ENCODE measurements around the gene PPP1R13B.
"Not testable (repeated sequence)": the region's sequence is repeated elsewhere in the genome, so short reads cannot be mapped to it uniquely, and the experiment has no call there.

PPP1R13B gene

DNA sequence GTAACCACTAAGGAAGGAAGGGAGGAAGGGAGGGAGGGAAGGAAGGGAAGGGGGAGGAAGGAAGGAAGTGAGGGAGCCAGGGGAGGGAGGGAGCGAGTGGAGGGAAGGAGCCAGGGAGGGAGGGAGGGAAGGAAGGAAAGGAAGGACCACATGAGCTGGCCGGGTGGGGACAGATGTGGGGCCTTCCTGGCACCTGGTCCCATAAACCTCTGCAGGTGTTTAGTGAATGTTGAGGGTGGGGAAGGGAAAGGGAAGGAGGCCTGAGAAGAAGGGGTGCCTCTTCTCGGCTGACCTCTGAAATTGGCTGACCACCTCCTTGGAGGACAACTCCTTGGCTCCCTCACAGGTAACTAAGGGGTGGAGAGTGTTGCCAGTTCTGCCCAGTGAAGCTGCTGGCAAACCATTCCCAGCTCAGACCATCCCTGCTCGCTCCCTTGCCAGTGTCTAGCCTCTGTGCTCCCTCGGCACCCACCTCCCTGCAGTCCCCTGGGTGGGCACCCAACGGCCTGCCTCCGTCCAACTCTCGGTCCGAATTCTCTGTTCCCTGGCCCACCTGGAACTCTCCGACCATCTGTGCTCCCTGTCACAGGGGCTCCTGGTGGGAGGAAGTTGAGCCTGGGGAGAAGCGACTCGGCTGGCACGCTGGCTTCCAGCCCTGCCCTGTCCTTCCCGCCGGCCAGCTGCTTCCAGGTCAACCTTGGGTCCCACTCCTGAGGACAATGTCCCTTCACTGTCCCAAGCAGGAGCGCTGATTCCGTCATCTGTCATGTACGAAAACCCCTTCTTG is 12.2 kb upstream of the PPP1R13B start:
- no peak for DNase-seq (ENCODE audit: low read depth in 1 of 2, low spot score in 1 of 2)

DNA sequence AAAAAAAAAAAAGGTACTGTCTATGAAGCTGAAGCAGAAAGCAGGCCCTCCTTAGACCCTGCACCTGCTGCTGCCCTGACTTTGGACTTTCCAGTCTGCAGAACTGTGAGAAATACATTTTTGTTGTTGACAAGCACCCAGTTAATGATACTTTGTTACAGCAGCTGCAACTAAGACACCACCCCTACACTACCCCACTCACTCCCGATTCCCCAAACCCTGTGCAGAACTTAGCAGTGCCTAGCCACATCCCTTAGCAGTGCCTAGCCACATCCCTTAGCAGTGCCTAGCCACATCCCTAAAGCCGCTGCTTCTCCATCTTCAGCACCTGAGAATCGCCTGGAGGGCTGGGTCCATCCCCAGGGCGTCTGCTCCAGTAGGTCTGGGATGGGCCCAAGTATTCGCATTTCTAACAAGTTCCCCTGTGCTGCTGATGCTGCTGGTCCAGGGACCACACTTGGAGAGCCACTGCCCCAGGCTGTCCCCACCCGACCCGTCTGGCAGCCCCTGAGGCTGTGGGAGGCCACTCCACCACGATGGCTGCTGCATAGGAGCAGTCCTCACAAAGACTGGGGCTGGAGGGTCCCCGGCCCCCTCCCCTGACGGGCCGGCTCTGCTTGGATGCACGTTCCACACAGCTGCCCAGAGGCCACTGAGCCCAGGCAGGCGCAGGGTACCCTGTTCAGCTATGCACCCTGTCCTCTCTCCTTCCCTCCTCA is 10.8 kb upstream of the PPP1R13B start:
- no peak for DNase-seq (ENCODE audit: low read depth in 1 of 2, low spot score in 1 of 2)

DNA sequence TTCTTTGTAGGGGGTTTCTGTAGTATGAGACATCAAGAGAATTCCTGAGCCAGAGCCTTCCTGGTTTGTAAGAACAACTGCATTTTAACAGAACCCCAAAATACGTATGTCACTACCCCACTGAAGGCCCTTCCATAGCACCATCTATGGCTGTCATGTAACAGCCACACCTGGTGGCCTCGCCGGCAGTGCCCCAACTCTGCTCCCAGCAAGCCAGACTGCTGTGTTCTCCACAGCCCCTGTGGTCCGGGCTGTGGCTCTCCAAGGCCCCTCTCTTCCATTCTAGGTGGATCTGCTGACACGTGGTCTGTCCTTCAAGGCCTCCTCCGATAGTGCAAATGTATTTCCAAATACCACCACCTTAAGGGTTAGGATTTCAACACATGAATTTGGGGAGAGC is 9.9 kb upstream of the PPP1R13B start:
- no peak for DNase-seq (ENCODE audit: low read depth in 1 of 2, low spot score in 1 of 2)

DNA sequence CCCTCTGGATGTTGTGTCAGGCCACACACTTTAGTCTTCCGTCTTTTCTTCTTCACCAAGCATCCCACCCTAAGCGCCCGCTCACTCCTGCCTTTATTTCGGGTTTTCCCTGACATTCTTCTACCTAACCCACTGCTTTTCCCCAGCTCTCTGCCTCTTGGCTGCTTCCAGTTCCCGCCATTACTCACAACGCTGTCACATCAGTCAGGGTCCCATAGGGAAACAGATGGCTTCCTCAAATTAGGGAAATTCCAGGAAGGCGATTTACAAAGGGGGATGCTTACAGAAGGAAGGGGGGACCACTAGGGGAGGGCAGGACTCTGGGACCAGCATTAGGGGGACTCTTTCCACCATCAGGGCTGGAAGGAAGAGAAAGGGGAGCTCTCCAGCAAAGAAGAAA is 9.2 kb upstream of the PPP1R13B start:
- DNase-seq (ENCODE audit: low read depth in 1 of 2, low spot score in 1 of 2): no peak

DNA sequence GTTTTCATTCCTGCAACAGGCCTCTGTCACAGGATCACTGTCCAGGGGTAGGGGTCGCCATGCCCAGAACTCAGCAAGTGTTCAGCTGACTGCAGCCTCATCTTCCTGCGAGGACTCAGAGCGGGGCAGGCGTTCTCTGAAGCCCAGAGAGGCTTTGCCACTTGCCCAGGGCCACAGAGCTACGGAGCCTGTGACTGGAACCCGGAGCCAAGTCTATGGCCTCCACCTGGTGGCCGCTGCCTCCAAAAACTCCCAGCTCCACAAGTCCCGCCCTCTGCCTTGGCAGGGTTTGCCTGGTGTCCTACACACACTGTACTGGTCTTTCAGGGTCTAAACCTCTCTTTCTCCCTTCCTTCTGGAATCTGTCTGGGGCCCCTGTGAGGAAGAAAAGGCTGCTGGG is 8.7 kb upstream of the PPP1R13B start:
- DNase-seq (ENCODE audit: low read depth in 1 of 2, low spot score in 1 of 2): no peak

DNA sequence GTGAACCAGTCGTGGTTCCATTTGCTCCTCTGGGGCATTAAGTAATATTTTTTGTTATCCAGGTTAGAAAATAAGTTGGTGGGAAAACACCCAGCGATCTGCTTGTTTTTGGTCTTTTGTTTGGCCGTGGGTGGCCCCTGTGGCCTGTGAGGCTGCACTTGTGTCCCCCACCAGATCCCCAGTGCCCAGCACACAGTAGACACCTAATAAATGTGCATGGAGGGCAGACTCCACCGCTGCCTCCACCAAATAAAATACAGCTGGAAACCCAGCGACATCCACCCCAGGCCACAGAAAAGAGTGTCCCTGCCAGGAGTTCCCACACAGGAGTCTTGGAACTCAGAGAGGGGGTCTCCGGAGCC is 8.3 kb upstream of the PPP1R13B start:
- no peak for DNase-seq (ENCODE audit: low read depth in 1 of 2, low spot score in 1 of 2)

DNA sequence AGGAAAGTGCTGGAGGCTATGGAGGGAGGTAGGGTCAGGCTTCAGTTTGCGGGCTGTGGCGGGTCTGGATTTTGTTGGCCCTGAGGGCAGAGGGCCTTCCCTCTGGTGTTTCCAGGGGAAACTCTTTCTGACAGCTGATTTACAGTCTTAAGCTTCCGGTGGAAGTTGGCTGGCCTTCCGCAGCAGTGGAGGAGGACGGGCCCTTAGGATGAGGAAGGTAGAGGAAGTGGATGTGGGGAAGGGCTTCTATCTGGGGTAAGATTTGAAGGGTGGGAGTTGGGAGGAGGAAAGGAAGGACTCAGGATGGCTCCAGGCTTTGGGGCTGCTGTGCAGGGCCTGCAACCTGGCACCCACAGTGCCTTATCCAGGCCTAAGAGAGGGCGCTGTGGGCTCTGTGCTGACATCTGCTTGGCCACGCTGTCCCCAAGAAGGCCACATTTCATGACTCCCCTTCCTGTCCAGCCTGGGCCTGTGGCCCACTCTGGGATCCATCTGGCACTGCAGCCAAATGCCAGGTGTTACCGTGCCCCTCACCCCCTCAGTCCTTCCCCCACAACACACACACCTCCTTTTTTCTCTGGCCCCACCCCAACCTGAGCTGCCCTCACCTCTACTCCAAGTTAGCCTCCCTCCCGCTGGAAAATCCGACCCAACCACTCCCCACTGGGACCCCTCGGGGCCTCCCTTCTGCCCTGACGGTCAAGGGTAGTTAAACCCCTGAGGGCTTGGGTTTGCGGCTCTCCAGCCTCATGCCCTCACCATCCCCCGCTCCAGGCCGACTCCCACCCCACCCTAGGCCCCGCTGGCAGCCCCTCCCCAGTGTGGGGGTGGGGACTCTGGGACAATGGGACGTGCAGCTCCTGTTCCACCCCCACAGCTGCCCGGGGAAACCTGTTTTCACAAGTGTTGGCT is 7.7 kb upstream of the PPP1R13B start:
- DNase-seq (ENCODE audit: low read depth in 1 of 2, low spot score in 1 of 2): no peak

DNA sequence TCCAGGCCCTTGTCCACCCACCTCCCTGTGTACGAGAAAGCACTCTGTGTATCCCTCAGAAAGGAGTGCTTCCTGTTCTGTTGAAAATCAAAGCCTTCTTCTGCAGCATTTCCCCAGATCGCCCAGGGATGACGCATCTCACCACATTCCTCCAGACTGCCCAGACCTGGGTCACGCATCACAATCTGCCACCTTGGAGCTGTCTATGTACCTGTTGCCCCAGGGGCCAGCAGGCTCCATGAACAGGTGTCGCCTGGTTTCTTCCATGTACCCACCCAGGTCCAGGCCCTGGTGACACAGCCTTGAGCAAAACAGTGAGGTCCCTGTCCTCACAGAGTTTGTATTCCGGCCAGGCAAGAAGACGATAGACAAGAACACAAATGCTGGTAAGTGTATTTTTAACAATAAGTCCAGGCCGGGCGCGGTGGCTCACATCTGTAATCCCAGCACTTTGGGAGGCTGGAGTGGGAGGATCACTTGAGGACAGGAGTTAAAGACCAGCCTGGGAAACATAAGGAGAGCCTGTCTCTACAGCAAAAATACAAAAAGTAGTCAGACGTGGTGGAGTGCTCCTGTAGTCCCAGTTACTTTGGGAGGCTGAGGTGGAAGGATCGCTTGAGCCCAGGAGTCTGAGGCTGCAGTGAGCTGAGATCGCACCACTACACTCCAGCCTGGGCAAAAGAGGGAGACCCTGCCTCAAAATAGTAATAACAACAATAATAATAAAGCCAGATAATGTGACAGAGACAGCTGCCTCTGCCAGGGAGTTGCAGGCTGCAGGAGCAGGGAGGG is 6.8 kb upstream of the PPP1R13B start:
- DNase-seq (ENCODE audit: low read depth in 1 of 2, low spot score in 1 of 2): no peak

DNA sequence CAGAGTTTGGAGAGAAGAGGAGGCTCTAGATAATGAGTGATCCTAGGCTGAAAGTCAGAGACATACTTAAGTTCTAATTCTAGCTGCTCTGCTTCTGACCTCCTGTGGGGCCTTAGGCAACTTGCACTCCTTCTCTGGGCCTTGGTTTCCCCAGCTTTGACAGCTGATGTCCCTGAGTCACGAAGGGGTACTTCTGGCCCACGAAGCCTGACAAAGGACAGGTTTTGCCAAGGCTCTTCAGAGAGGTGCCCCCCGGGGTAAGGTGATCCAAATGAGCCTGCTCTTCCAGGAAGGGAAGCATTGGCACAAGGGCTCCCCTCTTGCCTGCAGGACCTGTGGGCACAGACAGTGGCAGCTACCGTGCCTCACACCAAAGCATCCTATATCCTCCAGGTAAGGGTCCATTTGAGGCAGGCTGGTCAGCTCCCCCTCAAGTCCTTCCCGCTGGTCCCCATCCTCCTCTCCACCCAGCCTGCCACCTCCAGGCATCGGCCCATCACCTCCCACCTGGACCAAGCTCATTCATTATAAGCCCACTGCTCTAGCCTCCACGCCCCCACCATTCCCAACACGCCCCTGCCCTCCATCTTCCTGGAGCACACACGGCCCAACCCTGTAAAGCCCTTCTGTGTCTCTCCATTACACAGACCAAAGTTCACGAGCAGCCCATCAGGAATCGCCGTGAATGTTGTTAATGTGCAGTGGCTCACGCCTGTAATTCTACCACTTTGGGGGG is 1.9 kb upstream of the PPP1R13B start:
- no peak for DNase-seq (ENCODE audit: low read depth in 1 of 2, low spot score in 1 of 2)

DNA sequence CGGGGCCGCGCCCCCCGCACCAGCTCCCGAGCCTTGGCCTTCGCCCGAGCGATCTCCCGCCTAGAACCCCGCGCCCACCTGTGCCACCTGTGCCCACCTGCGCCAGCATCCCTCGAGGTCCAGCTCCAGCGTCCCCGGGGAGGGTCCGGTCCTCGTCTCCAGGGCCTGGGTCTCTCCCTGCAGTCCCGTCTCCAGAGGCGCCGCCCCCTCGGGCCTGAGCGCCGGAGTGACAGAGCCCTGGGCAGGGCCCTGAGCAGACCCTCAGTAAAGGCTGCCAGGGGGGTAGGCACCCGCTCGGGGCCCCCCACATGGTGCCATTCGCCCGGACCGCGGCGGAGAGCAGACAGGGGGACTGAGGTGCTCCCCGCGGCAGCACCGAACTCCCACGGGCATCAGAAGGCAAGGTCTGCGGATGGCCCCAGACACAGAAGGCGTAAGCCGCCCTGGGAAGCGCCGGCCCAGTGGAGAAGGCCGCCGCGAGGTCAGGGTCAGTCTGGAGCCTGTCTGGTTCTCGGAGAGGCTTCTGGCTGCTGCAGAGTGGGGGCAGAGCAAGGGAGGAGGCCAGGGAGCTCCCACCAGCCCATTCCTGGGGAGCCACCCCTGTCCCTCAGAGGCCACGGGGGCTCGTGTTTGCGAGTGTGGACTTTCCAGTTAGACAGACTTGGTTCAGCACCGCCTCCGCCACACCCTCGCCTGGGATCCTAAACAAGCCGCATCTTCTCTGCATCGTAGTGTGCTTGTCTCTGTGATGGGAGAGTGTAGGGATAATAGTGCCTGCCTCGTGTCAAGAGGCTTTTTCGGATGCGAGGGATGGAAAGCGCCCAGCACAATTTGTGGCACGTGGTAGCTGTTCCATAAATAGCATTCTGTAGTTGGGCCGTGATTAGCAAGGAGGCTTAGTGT is 1.1 kb upstream of the PPP1R13B start:
- peak in 1 of 2 donors; percentile 6 for DNase-seq (ENCODE audit: low read depth in 1 of 2, low spot score in 1 of 2)

DNA sequence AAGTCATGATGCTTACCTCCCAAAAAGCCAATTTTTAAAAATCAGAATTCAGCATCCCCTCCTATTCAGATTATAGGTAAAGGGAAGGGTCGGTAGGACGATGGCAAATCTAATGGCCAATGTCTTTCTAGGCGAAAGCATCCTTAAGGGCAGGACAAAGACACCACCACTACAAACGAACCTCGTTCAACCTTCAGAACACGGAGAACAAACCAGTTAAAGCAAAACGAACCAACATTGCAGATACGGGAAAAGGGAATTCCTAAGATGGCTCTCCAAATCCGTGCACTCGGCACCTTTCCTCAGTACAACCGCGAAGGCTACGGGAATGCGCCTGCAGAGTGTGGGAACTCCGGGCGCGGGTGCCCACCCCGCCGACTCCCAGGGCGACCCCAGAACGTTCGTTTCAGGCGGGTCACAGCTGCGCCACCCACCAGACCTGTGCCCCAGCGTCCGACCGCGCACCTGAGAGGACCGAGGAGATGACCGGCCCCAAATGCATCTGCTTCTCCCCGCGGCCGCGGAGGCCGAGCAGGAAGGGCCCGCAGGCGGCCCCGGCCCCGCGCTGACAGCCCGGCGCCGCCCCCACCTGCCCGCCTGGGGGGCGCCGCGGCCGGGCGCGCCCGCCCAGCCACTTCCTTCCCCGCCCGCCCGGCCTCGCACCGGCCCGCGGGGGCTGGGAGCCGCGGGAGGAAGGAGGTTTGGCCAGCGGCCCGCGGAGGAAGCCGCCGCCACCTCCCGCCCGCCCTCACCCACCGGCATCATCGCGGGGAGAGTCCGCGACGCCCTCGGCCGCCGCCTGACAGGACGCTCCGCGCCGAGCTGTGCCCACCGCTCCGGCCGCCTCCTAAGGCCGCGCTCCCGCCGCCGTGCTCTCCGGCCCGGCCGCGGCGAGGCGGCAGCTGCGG is 578 bp downstream of the PPP1R13B start:
- no peak for DNase-seq (ENCODE audit: low read depth in 1 of 2, low spot score in 1 of 2)

DNA sequence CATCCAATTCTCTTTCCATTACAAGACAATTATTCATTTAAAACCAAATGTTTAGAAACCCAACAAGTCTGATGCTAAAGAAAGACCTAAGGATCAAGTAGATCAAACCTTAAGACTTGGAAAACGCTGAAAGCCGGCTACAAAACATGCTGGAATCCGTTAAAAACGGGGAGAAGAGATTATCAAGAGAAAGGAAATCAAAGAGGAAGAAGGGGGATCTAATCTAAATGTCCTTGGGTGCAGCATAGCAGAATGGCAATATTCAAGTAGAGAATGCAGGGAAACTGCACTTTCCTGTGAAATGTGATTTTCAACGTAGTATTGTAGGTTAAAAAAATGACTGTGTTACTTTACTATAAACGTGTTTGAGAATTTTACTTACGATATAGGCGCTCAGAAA is 1.3 kb downstream of the PPP1R13B start:
- no peak for DNase-seq (ENCODE audit: low read depth in 1 of 2, low spot score in 1 of 2)

DNA sequence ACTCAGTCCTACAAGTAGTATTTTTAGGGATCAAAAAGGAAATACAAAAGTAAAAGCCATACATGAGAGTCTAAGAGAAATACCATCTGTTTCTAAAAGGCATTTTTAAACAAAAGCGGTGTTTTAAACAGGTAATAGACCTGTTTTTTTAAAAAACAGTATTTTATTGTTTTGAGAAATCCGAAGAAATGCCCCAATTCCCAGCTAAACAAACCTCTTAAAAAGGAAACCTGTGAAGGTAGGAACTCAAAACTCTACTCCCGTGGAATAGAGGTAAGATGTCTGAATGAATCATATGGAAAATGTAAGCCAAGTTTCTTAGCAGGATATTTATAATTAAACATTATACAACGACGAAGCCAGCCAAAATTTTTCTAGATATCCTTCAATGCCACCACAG is 2.0 kb downstream of the PPP1R13B start:
- DNase-seq (ENCODE audit: low read depth in 1 of 2, low spot score in 1 of 2): no peak

DNA sequence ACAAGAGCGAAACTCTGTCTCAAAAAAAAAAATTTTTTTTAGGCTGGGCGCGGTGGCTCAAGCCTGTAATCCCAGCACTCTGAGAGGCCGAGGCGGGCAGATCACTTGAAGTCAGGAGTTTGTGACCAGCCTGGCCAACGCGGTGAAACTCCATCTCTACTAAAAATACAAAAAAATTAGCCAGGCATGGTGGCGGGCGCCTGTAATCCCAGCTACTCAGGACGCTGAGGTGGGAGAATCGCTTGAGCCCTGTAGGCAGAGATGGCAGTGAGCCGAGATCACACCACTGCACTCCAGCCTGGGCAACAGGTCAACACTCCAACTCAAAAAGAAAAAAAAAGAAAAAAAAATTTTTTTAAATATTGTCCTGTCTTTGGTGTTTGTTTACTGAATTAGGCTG is 6.1 kb downstream of the PPP1R13B start:
- not testable (repeated sequence) for DNase-seq (ENCODE audit: low read depth in 1 of 2, low spot score in 1 of 2)

DNA sequence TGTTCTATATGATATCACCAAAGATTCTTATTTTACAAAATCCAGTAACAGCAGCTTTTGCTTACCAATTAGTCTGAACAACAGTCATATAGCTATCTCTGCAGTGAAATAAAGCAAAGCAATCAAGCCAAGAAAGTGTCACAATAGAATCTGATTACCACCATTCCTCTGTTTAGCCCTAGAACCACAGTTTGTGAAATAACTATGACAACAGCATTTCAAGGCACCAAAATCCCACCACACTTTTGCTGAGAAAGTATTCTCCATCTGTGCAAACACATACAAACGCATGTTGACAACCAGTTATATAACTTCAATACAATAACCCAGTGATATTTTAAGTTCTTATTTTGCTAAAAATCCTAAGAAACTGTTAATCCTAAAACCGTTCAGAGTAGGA is 7.4 kb downstream of the PPP1R13B start:
- DNase-seq (ENCODE audit: low read depth in 1 of 2, low spot score in 1 of 2): no peak

DNA sequence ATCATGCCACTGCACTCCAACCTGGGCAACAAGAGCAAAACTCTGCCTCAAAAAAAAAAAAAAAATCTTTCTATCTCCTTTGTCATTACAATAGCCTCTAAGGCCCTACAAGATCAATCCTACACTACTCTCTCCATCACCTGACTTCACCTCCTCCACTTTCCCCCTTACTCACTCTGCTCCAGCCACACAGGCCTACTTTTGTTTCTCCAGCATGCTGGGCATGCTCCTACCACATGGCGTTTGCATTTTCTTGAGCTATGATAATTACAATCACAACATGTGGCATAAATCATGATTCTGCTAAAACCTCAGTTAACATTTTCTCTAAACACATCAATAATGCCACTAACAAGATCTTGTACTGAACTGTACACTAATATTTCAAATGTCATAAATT is 7.8 kb downstream of the PPP1R13B start:
- DNase-seq (ENCODE audit: low read depth in 1 of 2, low spot score in 1 of 2): no peak

DNA sequence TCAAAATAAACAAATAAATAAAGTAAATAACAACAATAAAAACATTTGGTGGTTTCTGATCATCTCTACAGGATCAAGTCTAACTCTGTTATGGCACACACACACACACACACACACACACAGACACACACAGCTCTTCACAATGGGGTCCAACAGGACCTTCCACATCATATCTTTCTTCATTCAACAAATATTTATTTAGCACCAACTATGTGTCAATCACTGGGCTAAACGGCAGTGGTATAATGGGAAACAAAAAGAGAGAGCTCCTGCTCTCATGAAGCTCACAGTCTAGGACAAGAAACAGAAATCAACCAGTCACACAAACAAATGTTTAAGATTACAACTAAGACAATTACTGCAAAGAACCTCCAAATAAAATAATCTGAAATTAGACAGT is 9.3 kb downstream of the PPP1R13B start:
- DNase-seq (ENCODE audit: low read depth in 1 of 2, low spot score in 1 of 2): no peak

DNA sequence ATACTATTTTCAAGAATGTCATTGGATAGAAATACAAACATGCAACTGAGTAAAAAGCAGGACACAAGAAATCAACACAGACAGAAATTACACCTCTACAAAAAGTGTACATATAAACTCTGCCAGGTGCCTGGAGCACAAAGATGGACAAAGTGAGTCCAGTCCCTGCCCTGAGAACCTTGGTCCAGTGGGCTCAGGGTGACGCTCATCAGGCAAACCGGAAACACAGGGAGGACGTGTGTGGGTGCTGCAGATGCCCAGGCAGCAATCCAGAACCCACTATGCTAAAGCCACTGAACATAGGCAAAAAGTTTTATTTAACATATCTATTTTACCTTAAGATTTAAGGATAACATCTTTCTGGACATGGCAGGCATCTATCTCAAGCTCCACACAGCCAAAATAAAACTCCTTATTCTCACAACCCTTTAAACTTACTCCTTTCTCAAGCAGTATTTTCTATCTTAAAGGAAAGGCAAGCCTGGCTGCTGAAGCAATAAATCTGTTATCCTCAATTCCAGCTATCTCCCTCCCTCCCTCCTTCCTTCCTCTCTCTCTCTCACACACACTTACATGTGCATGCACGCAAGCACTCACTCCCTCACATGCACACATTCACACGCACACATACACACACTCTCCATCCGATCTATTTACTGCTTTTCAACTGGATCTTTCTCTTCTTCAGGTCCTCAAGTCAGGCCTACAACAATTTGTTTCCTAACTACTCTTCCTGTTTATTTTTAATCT is 10.2 kb downstream of the PPP1R13B start:
- DNase-seq (ENCODE audit: low read depth in 1 of 2, low spot score in 1 of 2): no peak
